HepG2 (cell line): ENCODE data around the gene ABI2. TPM values are rescaled to one million over a fixed set of nuclear protein-coding genes. Genes with fewer than 3 reads are reported as not detected.

Source experiments
- CAMTA2 ChIP-seq: sonication (generic); formaldehyde crosslinking; IDR thresholded peaks from 2 replicates; pipeline ENCODE4 v1.4.0; 2020; ENCODE audit warnings: mild to moderate bottlenecking, missing genetic modification reagents, borderline replicate concordance
- CBX1 ChIP-seq: IDR thresholded peaks from one replicate; pipeline ENCODE4 v1.6.1; 2016; ENCODE audit warnings: antibody characterized with exemption, low read depth
- CCAR2 ChIP-seq: fragments of 200-400 bp; formaldehyde crosslinking; optimal IDR thresholded peaks from 2 replicates; pipeline ENCODE3; 2018; ENCODE audit warnings: low read depth, mild to moderate bottlenecking, low read length, moderate library complexity
- FOXP1 ChIP-seq, 2 experiments: fragments of 450-650 bp in 1 of 2; IDR thresholded peaks; 2 replicates each; pipeline ENCODE4 v1.6.1; 2017 to 2018; ENCODE audit warnings: antibody characterized with exemption in 1 of 2
- GATAD1 ChIP-seq: IDR thresholded peaks from 2 replicates; pipeline ENCODE4 v1.6.1; 2016; ENCODE audit warnings: missing genetic modification reagents, missing compliant biosample characterization
- JUND ChIP-seq: sonication (generic); formaldehyde crosslinking; IDR thresholded peaks from 2 replicates; pipeline ENCODE4 v1.8.0; 2022; ENCODE audit warnings: mild to moderate bottlenecking, missing genetic modification reagents
- KLF12 ChIP-seq: sonication (generic); formaldehyde crosslinking; IDR thresholded peaks from 2 replicates; pipeline ENCODE4 v1.4.0; 2020; ENCODE audit warnings: missing genetic modification reagents, borderline replicate concordance
- MBD4 ChIP-seq: IDR thresholded peaks from 2 replicates; pipeline ENCODE4 v1.6.1; 2012; ENCODE audit warnings: low read length, inconsistent platforms, borderline replicate concordance
- MTA3 ChIP-seq: sonication (generic); formaldehyde crosslinking; IDR thresholded peaks from 2 replicates; pipeline ENCODE4 v1.4.0; 2020; ENCODE audit warnings: missing genetic modification reagents
- MTF1 ChIP-seq: sonication (generic); formaldehyde crosslinking; IDR thresholded peaks from 2 replicates; pipeline ENCODE4 v1.5.0; 2020; ENCODE audit warnings: missing genetic modification reagents
- MXI1 ChIP-seq: IDR thresholded peaks from 3 replicates; pipeline ENCODE4 v1.6.1; 2012; ENCODE audit warnings: low read depth, low read length, inconsistent platforms, borderline replicate concordance
- NFIB ChIP-seq: sonication (generic); formaldehyde crosslinking; IDR thresholded peaks from 2 replicates; pipeline ENCODE4 v1.9.0; 2021; ENCODE audit warnings: missing genetic modification reagents, mild to moderate bottlenecking, borderline replicate concordance
- NR3C1 ChIP-seq: sonication (generic); formaldehyde crosslinking; IDR thresholded peaks from 2 replicates; pipeline ENCODE4 v1.4.0; 2020; ENCODE audit warnings: missing genetic modification reagents
- REPIN1 ChIP-seq: sonication (generic); formaldehyde crosslinking; IDR thresholded peaks from 2 replicates; pipeline ENCODE4 v1.8.0; 2022; ENCODE audit warnings: missing genetic modification reagents, low read depth, mild to moderate bottlenecking, borderline replicate concordance
- TBX2 ChIP-seq: sonication (generic); formaldehyde crosslinking; IDR thresholded peaks from 2 replicates; pipeline ENCODE4 v1.5.0; 2020; ENCODE audit warnings: missing genetic modification reagents, mild to moderate bottlenecking, borderline replicate concordance
- ZIK1 ChIP-seq: sonication (generic); formaldehyde crosslinking; IDR thresholded peaks from 2 replicates; pipeline ENCODE4 v1.5.0; 2020; ENCODE audit warnings: mild to moderate bottlenecking, low read depth, missing genetic modification reagents, borderline replicate concordance
- ZNF234 ChIP-seq: sonication (generic); formaldehyde crosslinking; conservative IDR thresholded peaks from 2 replicates; pipeline ENCODE4 v1.5.1; 2020; ENCODE audit warnings: mild to moderate bottlenecking, missing genetic modification reagents
- ZNF329 ChIP-seq: sonication (generic); formaldehyde crosslinking; IDR thresholded peaks from 2 replicates; pipeline ENCODE4 v1.9.0; 2021; ENCODE audit warnings: low read depth, mild to moderate bottlenecking, missing genetic modification reagents
- ZNF350 ChIP-seq: sonication (generic); formaldehyde crosslinking; IDR thresholded peaks from 2 replicates; pipeline ENCODE4 v1.4.0; 2020; ENCODE audit warnings: mild to moderate bottlenecking, low read depth, missing genetic modification reagents, borderline replicate concordance
- ZNF792 ChIP-seq: IDR thresholded peaks from 2 replicates; pipeline ENCODE4 v1.6.1; 2016
- polyA plus RNA-seq, 8 experiments: library from polyadenylated mRNA; depleted of rRNA in 3 of 8; stranded (reverse) in 7 of 8; unstranded in 1 of 8; fragments of >200 nt; fragmentation: Illumina TruSeq in 4 of 8; extraction: Trizol in 4 of 8; gene quantifications; 2 replicates each; pipeline versions ENCODE4 v1.2.1 to v1.2.3, GENCODE V29; 2011 to 2016; ENCODE audit warnings: low read depth in 4 of 8, missing spikeins in 1 of 8, mixed read lengths in 1 of 8; ENCODE audit not compliant: insufficient read depth in 1 of 8
- total RNA-seq, 5 experiments: library from RNA; depleted of rRNA; stranded (reverse); fragments of >200 nt; fragmentation: Illumina TruSeq; extraction: Trizol; gene quantifications; 2 replicates each; pipeline ENCODE4 v1.2.3, GENCODE V29; 2016; ENCODE audit warnings: low read depth in 1 of 5
- TF ChIP-seq, protein P1 (sequence below): sonication (generic); formaldehyde crosslinking; IDR thresholded peaks from 2 replicates; pipeline ENCODE4 v1.4.0; 2020; ENCODE audit warnings: low read depth, mild to moderate bottlenecking, missing genetic modification reagents
- TF ChIP-seq, protein P2 (sequence below): sonication (generic); formaldehyde crosslinking; IDR thresholded peaks from 2 replicates; pipeline ENCODE4 v1.4.0; 2020; ENCODE audit warnings: missing genetic modification reagents
- TF ChIP-seq, protein P3 (sequence below): sonication (generic); formaldehyde crosslinking; conservative IDR thresholded peaks from 2 replicates; pipeline ENCODE4 v1.5.0; 2020; ENCODE audit warnings: missing genetic modification reagents
- TF ChIP-seq, protein P4 (sequence below): sonication (generic); formaldehyde crosslinking; IDR thresholded peaks from 2 replicates; pipeline ENCODE4 v1.5.0; 2020; ENCODE audit warnings: mild to moderate bottlenecking, missing genetic modification reagents

ABI2 gene
- total and polyA plus RNA-seq, 2 of the 13 experiments (the other 11 are each of a cell fraction or from before 2014, with no cell fraction given) = 28.4 to 32.4 TPM

DNA sequence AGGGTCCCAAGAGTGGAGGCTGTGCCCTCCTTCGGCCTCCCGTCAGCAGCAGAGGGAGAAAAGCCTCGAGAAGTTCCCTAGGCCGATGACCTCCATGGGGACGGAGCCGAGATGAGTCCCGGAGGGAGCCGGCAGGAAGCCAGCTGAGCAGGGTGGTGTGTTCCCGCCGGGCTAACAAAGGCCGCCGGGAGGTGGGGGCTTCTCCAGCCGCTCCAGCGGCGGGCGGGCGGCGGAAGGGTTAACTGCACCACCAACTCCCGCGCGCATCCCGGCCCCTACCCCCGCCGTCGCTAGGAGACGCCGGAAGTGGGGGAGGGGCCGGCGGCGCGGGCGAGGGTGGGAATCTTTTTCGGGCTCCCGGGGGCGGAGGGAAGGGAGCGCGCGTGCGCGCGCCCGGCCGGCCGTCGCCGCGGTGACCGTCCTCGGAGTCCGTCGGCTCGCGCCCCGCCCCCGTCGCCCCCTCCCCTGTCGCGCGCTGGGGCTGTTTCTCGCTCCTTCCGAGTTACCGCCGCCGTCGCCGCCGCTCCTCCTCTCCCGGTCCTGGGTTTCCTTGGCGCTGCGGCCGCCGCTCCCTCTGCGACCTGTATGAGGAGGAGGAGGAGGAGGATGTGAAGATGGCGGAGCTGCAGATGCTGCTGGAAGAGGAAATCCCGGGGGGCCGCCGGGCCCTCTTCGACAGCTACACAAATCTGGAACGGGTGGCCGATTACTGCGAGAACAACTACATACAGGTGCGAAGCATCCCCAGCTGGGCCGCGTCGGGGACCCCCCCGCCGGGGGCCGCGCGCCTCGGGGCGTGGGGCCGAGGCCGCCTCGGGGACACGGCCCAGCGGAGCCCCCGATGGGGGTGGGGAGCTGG lies at the start of gene ABI2 (continued):
- TF ChIP-seq NFIB (CRISPR knock-in tag) = no peak
- TF ChIP-seq ZNF329 (CRISPR knock-in tag) = no peak
- TF ChIP-seq ZNF234 (CRISPR knock-in tag) = no peak; the same call in 1 of the 2 replicates
- TF ChIP-seq TBX2 (CRISPR knock-in tag) = peak; percentile 91
- no peak for TF ChIP-seq MBD4
- peak; percentile 69 for TF ChIP-seq CCAR2
- TF ChIP-seq, protein P1, sequence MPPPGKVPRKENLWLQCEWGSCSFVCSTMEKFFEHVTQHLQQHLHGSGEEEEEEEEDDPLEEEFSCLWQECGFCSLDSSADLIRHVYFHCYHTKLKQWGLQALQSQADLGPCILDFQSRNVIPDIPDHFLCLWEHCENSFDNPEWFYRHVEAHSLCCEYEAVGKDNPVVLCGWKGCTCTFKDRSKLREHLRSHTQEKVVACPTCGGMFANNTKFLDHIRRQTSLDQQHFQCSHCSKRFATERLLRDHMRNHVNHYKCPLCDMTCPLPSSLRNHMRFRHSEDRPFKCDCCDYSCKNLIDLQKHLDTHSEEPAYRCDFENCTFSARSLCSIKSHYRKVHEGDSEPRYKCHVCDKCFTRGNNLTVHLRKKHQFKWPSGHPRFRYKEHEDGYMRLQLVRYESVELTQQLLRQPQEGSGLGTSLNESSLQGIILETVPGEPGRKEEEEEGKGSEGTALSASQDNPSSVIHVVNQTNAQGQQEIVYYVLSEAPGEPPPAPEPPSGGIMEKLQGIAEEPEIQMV (CRISPR knock-in tag) = 0 out of 2 replicates have a peak, but pooled peaks have one; percentile 35
- no peak for TF ChIP-seq FOXP1 (IDR thresholded peaks at IDR 0.05)
- TF ChIP-seq FOXP1 (CRISPR knock-in tag; IDR thresholded peaks at IDR 0.05) = no peak
- TF ChIP-seq KLF12 = no peak
- TF ChIP-seq CBX1 = no peak
- peak; percentile 65 for TF ChIP-seq GATAD1 (CRISPR knock-in tag)
- TF ChIP-seq CAMTA2 = 0 out of 2 replicates have a peak, but pooled peaks have one; percentile 20
- TF ChIP-seq MXI1 = peak; percentile 95; the same call in 2 of the 3 replicates
- no peak for TF ChIP-seq JUND
- peak; percentile 77 for TF ChIP-seq ZNF350 (CRISPR knock-in tag)
- TF ChIP-seq MTF1 (CRISPR knock-in tag) = 0 out of 2 replicates have a peak, but pooled peaks have one; percentile 31
- TF ChIP-seq NR3C1 (CRISPR knock-in tag) = no peak
- peak; percentile 67 for TF ChIP-seq ZNF792 (CRISPR knock-in tag)
- no peak for TF ChIP-seq ZIK1
- TF ChIP-seq, protein P2, sequence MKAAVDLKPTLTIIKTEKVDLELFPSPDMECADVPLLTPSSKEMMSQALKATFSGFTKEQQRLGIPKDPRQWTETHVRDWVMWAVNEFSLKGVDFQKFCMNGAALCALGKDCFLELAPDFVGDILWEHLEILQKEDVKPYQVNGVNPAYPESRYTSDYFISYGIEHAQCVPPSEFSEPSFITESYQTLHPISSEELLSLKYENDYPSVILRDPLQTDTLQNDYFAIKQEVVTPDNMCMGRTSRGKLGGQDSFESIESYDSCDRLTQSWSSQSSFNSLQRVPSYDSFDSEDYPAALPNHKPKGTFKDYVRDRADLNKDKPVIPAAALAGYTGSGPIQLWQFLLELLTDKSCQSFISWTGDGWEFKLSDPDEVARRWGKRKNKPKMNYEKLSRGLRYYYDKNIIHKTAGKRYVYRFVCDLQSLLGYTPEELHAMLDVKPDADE (CRISPR knock-in tag) = no peak
- peak; percentile 94; the same call in 1 of the 2 replicates for TF ChIP-seq REPIN1 (CRISPR knock-in tag)
- TF ChIP-seq, protein P3, sequence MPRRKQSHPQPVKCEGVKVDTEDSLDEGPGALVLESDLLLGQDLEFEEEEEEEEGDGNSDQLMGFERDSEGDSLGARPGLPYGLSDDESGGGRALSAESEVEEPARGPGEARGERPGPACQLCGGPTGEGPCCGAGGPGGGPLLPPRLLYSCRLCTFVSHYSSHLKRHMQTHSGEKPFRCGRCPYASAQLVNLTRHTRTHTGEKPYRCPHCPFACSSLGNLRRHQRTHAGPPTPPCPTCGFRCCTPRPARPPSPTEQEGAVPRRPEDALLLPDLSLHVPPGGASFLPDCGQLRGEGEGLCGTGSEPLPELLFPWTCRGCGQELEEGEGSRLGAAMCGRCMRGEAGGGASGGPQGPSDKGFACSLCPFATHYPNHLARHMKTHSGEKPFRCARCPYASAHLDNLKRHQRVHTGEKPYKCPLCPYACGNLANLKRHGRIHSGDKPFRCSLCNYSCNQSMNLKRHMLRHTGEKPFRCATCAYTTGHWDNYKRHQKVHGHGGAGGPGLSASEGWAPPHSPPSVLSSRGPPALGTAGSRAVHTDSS (CRISPR knock-in tag) = peak; percentile 46; the same call in 1 of the 2 replicates
- TF ChIP-seq, protein P4, sequence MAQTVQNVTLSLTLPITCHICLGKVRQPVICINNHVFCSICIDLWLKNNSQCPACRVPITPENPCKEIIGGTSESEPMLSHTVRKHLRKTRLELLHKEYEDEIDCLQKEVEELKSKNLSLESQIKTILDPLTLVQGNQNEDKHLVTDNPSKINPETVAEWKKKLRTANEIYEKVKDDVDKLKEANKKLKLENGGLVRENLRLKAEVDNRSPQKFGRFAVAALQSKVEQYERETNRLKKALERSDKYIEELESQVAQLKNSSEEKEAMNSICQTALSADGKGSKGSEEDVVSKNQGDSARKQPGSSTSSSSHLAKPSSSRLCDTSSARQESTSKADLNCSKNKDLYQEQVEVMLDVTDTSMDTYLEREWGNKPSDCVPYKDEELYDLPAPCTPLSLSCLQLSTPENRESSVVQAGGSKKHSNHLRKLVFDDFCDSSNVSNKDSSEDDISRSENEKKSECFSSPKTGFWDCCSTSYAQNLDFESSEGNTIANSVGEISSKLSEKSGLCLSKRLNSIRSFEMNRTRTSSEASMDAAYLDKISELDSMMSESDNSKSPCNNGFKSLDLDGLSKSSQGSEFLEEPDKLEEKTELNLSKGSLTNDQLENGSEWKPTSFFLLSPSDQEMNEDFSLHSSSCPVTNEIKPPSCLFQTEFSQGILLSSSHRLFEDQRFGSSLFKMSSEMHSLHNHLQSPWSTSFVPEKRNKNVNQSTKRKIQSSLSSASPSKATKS = no peak; the same call in 1 of the 2 replicates
- no peak for TF ChIP-seq MTA3 (CRISPR knock-in tag)
